SK-N-SH treated with all-trans-retinoic acid at 6 μM for 48 hours (cell line): ENCODE data around the gene POLG2.

ENCODE experiments used
- ATAC-seq: fragments of 200-7000 bp; cut with Tn5 transposase; 3 replicates; pipeline ENCODE4 v1.9.1; 2020; ENCODE audit warnings: mild to moderate bottlenecking, moderate library complexity
- ARNTL ChIP-seq: fragments of 450-650 bp; formaldehyde crosslinking; IDR thresholded peaks from 2 replicates; pipeline ENCODE4 v1.5.0; 2020; ENCODE audit warnings: low read depth, mild to moderate bottlenecking, moderate library complexity, borderline replicate concordance
- BACH2 ChIP-seq: fragments of 250-450 bp; sonication (Bioruptor Pico); IDR thresholded peaks from 2 replicates; pipeline ENCODE4 v1.9.0; 2021; ENCODE audit warnings: mild to moderate bottlenecking, borderline replicate concordance
- CSDC2 ChIP-seq: fragments of 250-450 bp; sonication (Bioruptor Pico); IDR thresholded peaks from 2 replicates; pipeline ENCODE4 v1.5.0; 2020; ENCODE audit warnings: mild to moderate bottlenecking, moderate library complexity
- ESRRG ChIP-seq: fragments of 250-450 bp; sonication (Bioruptor Pico); IDR thresholded peaks from 2 replicates; pipeline ENCODE4 v1.6.1; 2021; ENCODE audit warnings: mild to moderate bottlenecking
- GLIS3 ChIP-seq: fragments of 250-450 bp; sonication (Bioruptor Pico); IDR thresholded peaks from 2 replicates; pipeline ENCODE4 v1.5.0; 2020; ENCODE audit warnings: mild to moderate bottlenecking, moderate library complexity
- OSR1 ChIP-seq: fragments of 250-450 bp; sonication (Bioruptor Pico); IDR thresholded peaks from 2 replicates; pipeline ENCODE4 v1.8.0; 2022; ENCODE audit warnings: moderate library complexity, mild to moderate bottlenecking, inconsistent platforms
- PPARA ChIP-seq: fragments of 250-450 bp; sonication (Bioruptor Pico); IDR thresholded peaks from 2 replicates; pipeline ENCODE4 v1.5.0; 2020; ENCODE audit warnings: mild to moderate bottlenecking, borderline replicate concordance
- RARB ChIP-seq: fragments of 250-450 bp; sonication (Bioruptor Pico); IDR thresholded peaks from 2 replicates; pipeline ENCODE4 v1.8.0; 2021; ENCODE audit warnings: mild to moderate bottlenecking, moderate library complexity
- SNAI2 ChIP-seq: fragments of 250-450 bp; sonication (Bioruptor Pico); IDR thresholded peaks from 2 replicates; pipeline ENCODE4 v1.5.0; 2020; ENCODE audit warnings: mild to moderate bottlenecking, moderate library complexity
- TCF4 ChIP-seq: fragments of 250-450 bp; sonication (Bioruptor Pico); IDR thresholded peaks from 2 replicates; pipeline ENCODE4 v1.8.0; 2021; ENCODE audit warnings: mild to moderate bottlenecking, moderate library complexity, borderline replicate concordance
- TOX ChIP-seq: fragments of 250-450 bp; sonication (Bioruptor Pico); IDR thresholded peaks from 2 replicates; pipeline ENCODE4 v1.8.0; 2021; ENCODE audit warnings: mild to moderate bottlenecking, moderate library complexity, borderline replicate concordance
- ZC3H10 ChIP-seq: fragments of 250-450 bp; sonication (Bioruptor Pico); IDR thresholded peaks from 2 replicates; pipeline ENCODE4 v1.5.1; 2021; ENCODE audit warnings: mild to moderate bottlenecking, moderate library complexity
- ZFP3 ChIP-seq: fragments of 250-450 bp; sonication (Bioruptor Pico); IDR thresholded peaks from 2 replicates; pipeline ENCODE4 v1.5.0; 2020; ENCODE audit warnings: mild to moderate bottlenecking, moderate library complexity
- ZFP30 ChIP-seq: fragments of 450-650 bp; formaldehyde crosslinking; IDR thresholded peaks from 2 replicates; pipeline ENCODE4 v1.5.0; 2022; ENCODE audit warnings: mild to moderate bottlenecking, moderate library complexity
- ZNF565 ChIP-seq: fragments of 450-650 bp; formaldehyde crosslinking; conservative IDR thresholded peaks from 2 replicates; pipeline ENCODE4 v1.5.0; 2020; ENCODE audit warnings: low read depth, mild to moderate bottlenecking, moderate library complexity
- ZNF70 ChIP-seq: fragments of 450-650 bp; formaldehyde crosslinking; IDR thresholded peaks from 2 replicates; pipeline ENCODE4 v1.5.0; 2020; ENCODE audit warnings: mild to moderate bottlenecking, moderate library complexity
- ZNF8 ChIP-seq: fragments of 450-650 bp; formaldehyde crosslinking; IDR thresholded peaks from 2 replicates; pipeline ENCODE4 v1.5.0; 2020; ENCODE audit warnings: mild to moderate bottlenecking, moderate library complexity
- TF ChIP-seq, protein P1 (sequence below): fragments of 250-450 bp; sonication (Bioruptor Pico); IDR thresholded peaks from 2 replicates; pipeline ENCODE4 v1.5.1; 2020; ENCODE audit warnings: low read depth, mild to moderate bottlenecking, moderate library complexity
- TF ChIP-seq, protein P2 (sequence below): fragments of 250-450 bp; sonication (Bioruptor Pico); IDR thresholded peaks from 2 replicates; pipeline ENCODE4 v1.8.0; 2020; ENCODE audit warnings: mild to moderate bottlenecking, moderate library complexity, borderline replicate concordance
- TF ChIP-seq, protein P3 (sequence below): fragments of 250-450 bp; sonication (Bioruptor Pico); IDR thresholded peaks from 2 replicates; pipeline ENCODE4 v1.5.1; 2021; ENCODE audit warnings: mild to moderate bottlenecking, moderate library complexity

POLG2 gene

DNA sequence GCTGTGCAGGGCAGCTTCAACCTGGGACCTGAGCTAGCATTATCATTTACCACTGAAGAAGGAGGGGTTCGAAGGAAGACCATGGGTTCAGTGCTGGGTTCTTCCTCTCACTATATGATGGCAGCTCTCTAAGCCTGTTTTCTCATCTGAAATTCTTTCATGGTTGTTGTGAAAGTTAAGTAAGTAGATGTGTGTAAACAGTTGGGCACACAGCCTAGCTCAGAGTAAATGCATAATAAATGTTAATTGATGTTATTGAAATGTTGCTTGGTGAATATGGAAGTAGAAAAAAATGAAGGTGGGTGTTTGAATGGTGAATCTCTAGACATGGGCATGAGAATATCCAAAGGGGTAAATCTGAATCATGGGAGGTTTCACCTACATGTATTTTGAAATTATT is 19.0 kb upstream of the POLG2 start:
- ATAC-seq: no peak
- TF ChIP-seq CSDC2 (CRISPR knock-in tag): no peak
- TF ChIP-seq OSR1 (CRISPR knock-in tag): no peak
- TF ChIP-seq ZC3H10 (CRISPR knock-in tag): no peak
- TF ChIP-seq, protein P1, sequence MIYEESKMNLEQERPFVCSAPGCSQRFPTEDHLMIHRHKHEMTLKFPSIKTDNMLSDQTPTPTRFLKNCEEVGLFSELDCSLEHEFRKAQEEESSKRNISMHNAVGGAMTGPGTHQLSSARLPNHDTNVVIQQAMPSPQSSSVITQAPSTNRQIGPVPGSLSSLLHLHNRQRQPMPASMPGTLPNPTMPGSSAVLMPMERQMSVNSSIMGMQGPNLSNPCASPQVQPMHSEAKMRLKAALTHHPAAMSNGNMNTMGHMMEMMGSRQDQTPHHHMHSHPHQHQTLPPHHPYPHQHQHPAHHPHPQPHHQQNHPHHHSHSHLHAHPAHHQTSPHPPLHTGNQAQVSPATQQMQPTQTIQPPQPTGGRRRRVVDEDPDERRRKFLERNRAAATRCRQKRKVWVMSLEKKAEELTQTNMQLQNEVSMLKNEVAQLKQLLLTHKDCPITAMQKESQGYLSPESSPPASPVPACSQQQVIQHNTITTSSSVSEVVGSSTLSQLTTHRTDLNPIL (CRISPR knock-in tag): no peak
- TF ChIP-seq, all 23 proteins: peak for 0

DNA sequence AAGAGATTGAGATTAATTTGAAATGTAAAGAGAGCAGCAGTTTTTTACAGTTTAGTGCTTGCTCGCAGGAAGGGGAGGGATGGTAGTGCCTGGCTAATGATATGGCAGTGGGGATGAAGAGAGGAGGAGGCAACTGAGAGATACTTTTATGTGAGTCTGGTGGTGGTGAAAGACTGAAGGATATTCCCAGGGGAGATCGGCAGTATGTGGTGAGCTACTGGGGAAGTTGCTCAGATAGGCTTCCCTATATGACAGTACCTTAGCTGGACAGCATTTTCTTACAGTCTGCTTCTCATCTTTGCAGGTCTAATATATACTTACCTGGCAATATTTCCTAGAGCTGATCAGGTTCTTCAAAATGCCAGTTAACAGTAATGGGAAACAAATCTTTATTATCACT is 18.6 kb upstream of the POLG2 start:
- ATAC-seq: no peak
- TF ChIP-seq BACH2 (CRISPR knock-in tag) (no peak), PPARA (CRISPR knock-in tag) (no peak), ZFP3 (CRISPR knock-in tag) (no peak), ZNF8 (CRISPR knock-in tag) (no peak), OSR1 (CRISPR knock-in tag) (no peak), RARB (CRISPR knock-in tag) (no peak), ARNTL (no peak), TOX (CRISPR knock-in tag) (no peak)

DNA sequence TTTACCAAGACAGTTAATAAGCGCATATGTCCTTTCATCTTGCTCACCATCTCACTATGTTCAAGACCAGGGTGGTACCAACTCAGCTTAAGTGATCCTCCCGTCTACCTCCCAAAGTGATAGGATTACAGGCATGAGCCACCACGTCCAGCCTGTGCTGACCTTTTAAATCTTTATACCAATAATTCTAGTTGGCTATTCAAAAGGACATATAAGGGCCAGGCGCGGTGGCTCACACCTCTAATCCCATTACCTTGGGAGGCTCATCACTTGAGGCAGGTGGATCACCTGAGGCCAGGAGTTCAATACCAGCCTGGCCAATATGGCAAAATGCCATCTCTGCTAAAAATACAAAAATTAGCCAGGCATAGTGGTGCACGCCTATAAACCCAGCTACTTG is 12.3 kb upstream of the POLG2 start:
- ATAC-seq: no peak
- TF ChIP-seq ZNF565 (no peak), BACH2 (CRISPR knock-in tag) (no peak), ZNF70 (no peak), RARB (CRISPR knock-in tag) (no peak), ZC3H10 (CRISPR knock-in tag) (no peak), PPARA (CRISPR knock-in tag) (no peak), ARNTL (no peak), ZFP30 (CRISPR knock-in tag) (no peak), TOX (CRISPR knock-in tag) (no peak)
- TF ChIP-seq, protein P2, sequence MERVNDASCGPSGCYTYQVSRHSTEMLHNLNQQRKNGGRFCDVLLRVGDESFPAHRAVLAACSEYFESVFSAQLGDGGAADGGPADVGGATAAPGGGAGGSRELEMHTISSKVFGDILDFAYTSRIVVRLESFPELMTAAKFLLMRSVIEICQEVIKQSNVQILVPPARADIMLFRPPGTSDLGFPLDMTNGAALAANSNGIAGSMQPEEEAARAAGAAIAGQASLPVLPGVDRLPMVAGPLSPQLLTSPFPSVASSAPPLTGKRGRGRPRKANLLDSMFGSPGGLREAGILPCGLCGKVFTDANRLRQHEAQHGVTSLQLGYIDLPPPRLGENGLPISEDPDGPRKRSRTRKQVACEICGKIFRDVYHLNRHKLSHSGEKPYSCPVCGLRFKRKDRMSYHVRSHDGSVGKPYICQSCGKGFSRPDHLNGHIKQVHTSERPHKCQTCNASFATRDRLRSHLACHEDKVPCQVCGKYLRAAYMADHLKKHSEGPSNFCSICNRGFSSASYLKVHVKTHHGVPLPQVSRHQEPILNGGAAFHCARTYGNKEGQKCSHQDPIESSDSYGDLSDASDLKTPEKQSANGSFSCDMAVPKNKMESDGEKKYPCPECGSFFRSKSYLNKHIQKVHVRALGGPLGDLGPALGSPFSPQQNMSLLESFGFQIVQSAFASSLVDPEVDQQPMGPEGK: no peak
- TF ChIP-seq, protein P1 (CRISPR knock-in tag): no peak

DNA sequence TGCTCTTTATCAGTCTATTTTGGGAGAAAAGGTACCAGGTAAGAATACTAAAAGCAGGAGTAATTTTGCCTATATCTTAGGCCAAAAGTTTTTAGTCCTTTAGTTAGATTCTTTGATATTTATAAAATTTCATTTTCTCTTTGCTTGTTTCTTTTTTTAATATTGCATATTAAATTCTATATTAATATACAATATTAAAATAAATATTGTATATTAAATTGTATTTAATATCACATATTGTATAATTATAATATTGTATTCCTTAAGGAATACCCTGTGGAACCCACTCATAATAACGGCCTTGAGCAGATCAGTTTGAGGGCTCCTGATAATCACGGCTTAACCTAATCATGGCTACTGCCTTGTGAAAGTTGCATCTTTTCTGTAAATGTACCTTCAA is 11.8 kb upstream of the POLG2 start:
- ATAC-seq: no peak
- TF ChIP-seq ESRRG (no peak), ARNTL (no peak), BACH2 (CRISPR knock-in tag) (no peak), PPARA (CRISPR knock-in tag) (no peak), TOX (CRISPR knock-in tag) (no peak), RARB (CRISPR knock-in tag) (no peak), ZFP30 (CRISPR knock-in tag) (no peak), GLIS3 (CRISPR knock-in tag) (no peak), TCF4 (CRISPR knock-in tag) (no peak), SNAI2 (CRISPR knock-in tag) (no peak), ZFP3 (CRISPR knock-in tag) (no peak)
- TF ChIP-seq, protein P3, sequence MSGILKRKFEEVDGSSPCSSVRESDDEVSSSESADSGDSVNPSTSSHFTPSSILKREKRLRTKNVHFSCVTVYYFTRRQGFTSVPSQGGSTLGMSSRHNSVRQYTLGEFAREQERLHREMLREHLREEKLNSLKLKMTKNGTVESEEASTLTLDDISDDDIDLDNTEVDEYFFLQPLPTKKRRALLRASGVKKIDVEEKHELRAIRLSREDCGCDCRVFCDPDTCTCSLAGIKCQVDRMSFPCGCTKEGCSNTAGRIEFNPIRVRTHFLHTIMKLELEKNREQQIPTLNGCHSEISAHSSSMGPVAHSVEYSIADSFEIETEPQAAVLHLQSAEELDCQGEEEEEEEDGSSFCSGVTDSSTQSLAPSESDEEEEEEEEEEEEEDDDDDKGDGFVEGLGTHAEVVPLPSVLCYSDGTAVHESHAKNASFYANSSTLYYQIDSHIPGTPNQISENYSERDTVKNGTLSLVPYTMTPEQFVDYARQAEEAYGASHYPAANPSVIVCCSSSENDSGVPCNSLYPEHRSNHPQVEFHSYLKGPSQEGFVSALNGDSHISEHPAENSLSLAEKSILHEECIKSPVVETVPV: no peak

DNA sequence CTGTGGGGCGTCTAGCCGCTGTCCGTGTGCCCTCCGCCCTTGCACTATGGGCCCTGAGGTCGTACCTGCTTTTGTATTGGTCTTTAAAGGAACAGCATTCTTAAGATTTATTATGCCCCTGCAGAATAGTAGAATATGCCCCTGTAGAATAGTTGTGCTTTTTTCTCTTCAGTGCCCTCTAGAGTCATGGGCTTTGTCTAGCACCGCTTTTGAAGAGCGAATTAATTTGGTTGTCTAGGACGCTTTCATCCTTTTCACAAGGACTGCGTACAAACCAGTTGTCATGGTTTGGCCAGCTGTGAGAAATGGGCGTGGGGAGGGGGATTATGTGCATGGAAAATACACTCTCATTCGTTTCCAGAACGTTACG is 10.5 kb upstream of the POLG2 start:
- TF ChIP-seq, protein P1 (CRISPR knock-in tag): no peak
- no peak for TF ChIP-seq ZNF70
- TF ChIP-seq RARB (CRISPR knock-in tag): no peak
- no peak for TF ChIP-seq GLIS3 (CRISPR knock-in tag)
- no peak for TF ChIP-seq CSDC2 (CRISPR knock-in tag)
- TF ChIP-seq BACH2 (CRISPR knock-in tag): no peak
- peak; percentile 61 for ATAC-seq
